Neural progenitor cell (in vitro differentiated cells): ENCODE measurements around the gene FAM110C. TPM values are rescaled to one million over a fixed set of nuclear protein-coding genes. Genes with fewer than 3 reads are reported as not detected.
"Not testable (repeated sequence)": the region's sequence is repeated elsewhere in the genome, so short reads cannot be mapped to it uniquely, and the experiment has no call there.

Experiments used
- DNase-seq: peaks from one replicate; pipeline ENCODE4 v3.0.0-alpha.2; 2016; ENCODE audit warnings: low spot score
- H2AFZ ChIP-seq: fragments of 200-600 bp; sonication (generic); replicated peaks from 2 replicates; pipeline ENCODE4 v1.6.1; 2016; ENCODE audit warnings: antibody characterized with exemption
- H3F3A ChIP-seq: fragments of 200-600 bp; sonication (generic); 2 replicates; pipeline ENCODE4 v1.6.1; 2016; ENCODE audit warnings: antibody characterized with exemption, low read depth
- H3K27ac ChIP-seq: fragments of 200-600 bp; sonication (generic); 2 replicates; pipeline ENCODE4 v1.5.1; 2016; ENCODE audit warnings: mild to moderate bottlenecking
- H3K27me3 ChIP-seq: fragments of 200-600 bp; sonication (generic); 2 replicates; pipeline ENCODE4 v1.6.1; 2016; ENCODE audit warnings: mild to moderate bottlenecking, moderate library complexity
- H3K36me3 ChIP-seq: fragments of 200-600 bp; sonication (generic); 2 replicates; pipeline ENCODE4 v1.5.1; 2016
- H3K4me1 ChIP-seq: fragments of 200-600 bp; sonication (generic); 2 replicates; pipeline ENCODE4 v1.6.1; 2016; ENCODE audit warnings: mixed run types
- H3K4me2 ChIP-seq: fragments of 200-600 bp; sonication (generic); 2 replicates; pipeline ENCODE4 v1.6.1; 2016
- H3K4me3 ChIP-seq: fragments of 200-600 bp; sonication (generic); 2 replicates; pipeline ENCODE4 v1.5.1; 2016
- H3K79me2 ChIP-seq: fragments of 200-600 bp; sonication (generic); 2 replicates; pipeline ENCODE4 v1.6.1; 2016; ENCODE audit warnings: low read depth
- H3K9ac ChIP-seq: fragments of 200-600 bp; sonication (generic); 2 replicates; pipeline ENCODE4 v1.6.1; 2016
- H3K9me3 ChIP-seq: fragments of 200-600 bp; sonication (generic); 2 replicates; pipeline ENCODE4 v1.5.1; 2016; ENCODE audit warnings: low read depth
- H4K20me1 ChIP-seq: fragments of 200-600 bp; sonication (generic); 2 replicates; pipeline ENCODE4 v1.6.1; 2016; ENCODE audit warnings: low read depth
- H3K27ac Mint-ChIP-seq: 3 replicates; pipeline ENCODE4 v1.8.0; 2021; ENCODE audit warnings: mixed read lengths
- H3K27me3 Mint-ChIP-seq: 2 replicates; pipeline ENCODE4 v1.8.0; 2022; ENCODE audit warnings: low read depth, mild to moderate bottlenecking, inconsistent platforms, moderate library complexity, mixed read lengths; ENCODE audit not compliant: insufficient read depth
- H3K36me3 Mint-ChIP-seq: 3 replicates; pipeline ENCODE4 v1.8.0; 2021; ENCODE audit warnings: mixed read lengths
- H3K4me1 Mint-ChIP-seq: 3 replicates; pipeline ENCODE4 v1.8.0; 2021; ENCODE audit warnings: mixed read lengths
- H3K4me3 Mint-ChIP-seq: 3 replicates; pipeline ENCODE4 v1.8.0; 2021; ENCODE audit warnings: mild to moderate bottlenecking, moderate library complexity, mixed read lengths
- H3K9me3 Mint-ChIP-seq: 3 replicates; pipeline ENCODE4 v1.8.0; 2020; ENCODE audit warnings: mixed read lengths
- CTCF ChIP-seq: fragments of 200-600 bp; sonication (generic); IDR thresholded peaks from 2 replicates; pipeline ENCODE4 v1.5.1; 2017; ENCODE audit warnings: antibody characterized with exemption, mild to moderate bottlenecking
- EZH2 ChIP-seq: fragments of 200-600 bp; sonication (generic); IDR thresholded peaks from 2 replicates; pipeline ENCODE4 v1.6.1; 2017; ENCODE audit warnings: antibody characterized with exemption, mild to moderate bottlenecking, moderate library complexity
- EZH2phosphoT487 ChIP-seq: fragments of 200-600 bp; sonication (generic); IDR thresholded peaks from 2 replicates; pipeline ENCODE4 v1.6.1; 2017; ENCODE audit warnings: antibody characterized with exemption
- total RNA-seq: library from RNA; depleted of rRNA; stranded (reverse); fragments of >200 nt; gene quantifications from 2 replicates; pipeline ENCODE4 v1.2.3, GENCODE V29; 2015; ENCODE audit warnings: low replicate concordance

Gene FAM110C
- total RNA-seq, 1 donor from 2014 or later, result 0.65 TPM

DNA sequence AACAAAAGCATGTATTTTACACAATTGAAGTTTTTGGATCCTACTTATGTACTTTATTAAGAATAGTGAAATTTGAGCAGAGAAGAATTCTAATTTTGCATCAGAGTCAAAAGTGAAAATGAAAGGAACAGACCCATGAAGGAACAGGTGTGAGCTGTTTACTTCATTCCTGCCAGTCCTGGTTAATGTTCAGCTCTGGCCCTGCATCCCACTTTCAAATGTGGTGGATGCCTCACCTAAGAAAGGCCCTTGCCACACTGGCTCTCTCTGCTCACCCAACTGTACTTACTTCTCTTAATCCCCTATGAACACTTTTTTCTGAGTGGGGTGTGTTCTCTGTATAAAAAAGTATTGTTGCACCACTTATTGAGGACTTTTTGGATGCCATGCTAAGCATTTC is 22.2 kb downstream of the FAM110C start:
- Histone ChIP-seq H3K4me3 (no peak overlapping the region), H2AFZ (no peak overlapping the region), H3K27me3 (no peaks in the 10 kb centered on the region), H3K9me3 (no peaks in the 10 kb centered on the region), H3K4me1 (no peaks in the 10 kb centered on the region), H4K20me1 (no peaks in the 10 kb centered on the region), H3K79me2 (no peaks in the 10 kb centered on the region), H3K4me2 (no peak overlapping the region), H3K9ac (no peak overlapping the region), H3F3A (no peaks in the 10 kb centered on the region), H3K36me3 (no peaks in the 10 kb centered on the region), H3K27ac (no peak overlapping the region)
- H3K4me3 Mint-ChIP-seq, result no peak overlapping the region
- peaks cover 4% of the 10 kb centered on the region for H3K27me3 Mint-ChIP-seq
- no peak for TF ChIP-seq CTCF
- no peak for TF ChIP-seq EZH2
- TF ChIP-seq EZH2phosphoT487, result no peak
- no peaks in the 10 kb centered on the region for H3K9me3 Mint-ChIP-seq
- H3K4me1 Mint-ChIP-seq, result no peaks in the 10 kb centered on the region
- DNase-seq, result no peak
- H3K36me3 Mint-ChIP-seq, result no peaks in the 10 kb centered on the region
- no peak overlapping the region for H3K27ac Mint-ChIP-seq

GRCh38 chr2:23283-23682 is 23.0 kb downstream of the FAM110C start:
- H3K9ac ChIP-seq, result no peak overlapping the region
- H3K27ac ChIP-seq, result no peak overlapping the region
- Mint-ChIP-seq H3K4me1 (no peaks in the 10 kb centered on the region), H3K36me3 (no peaks in the 10 kb centered on the region), H3K9me3 (no peaks in the 10 kb centered on the region), H3K4me3 (no peak overlapping the region), H3K27ac (no peak overlapping the region), H3K27me3 (peaks cover 4% of the 10 kb centered on the region)
- no peak overlapping the region for H3K4me3 ChIP-seq
- DNase-seq, result no peak
- no peaks in the 10 kb centered on the region for H3K36me3 ChIP-seq
- no peak overlapping the region for H3K4me2 ChIP-seq
- H4K20me1 ChIP-seq, result no peaks in the 10 kb centered on the region
- H3K4me1 ChIP-seq, result no peaks in the 10 kb centered on the region
- H2AFZ ChIP-seq, result no peak overlapping the region
- H3F3A ChIP-seq, result no peaks in the 10 kb centered on the region
- no peak for TF ChIP-seq EZH2phosphoT487
- no peak for TF ChIP-seq EZH2
- no peak for TF ChIP-seq CTCF
- no peaks in the 10 kb centered on the region for H3K27me3 ChIP-seq
- no peaks in the 10 kb centered on the region for H3K79me2 ChIP-seq
- no peaks in the 10 kb centered on the region for H3K9me3 ChIP-seq

DNA sequence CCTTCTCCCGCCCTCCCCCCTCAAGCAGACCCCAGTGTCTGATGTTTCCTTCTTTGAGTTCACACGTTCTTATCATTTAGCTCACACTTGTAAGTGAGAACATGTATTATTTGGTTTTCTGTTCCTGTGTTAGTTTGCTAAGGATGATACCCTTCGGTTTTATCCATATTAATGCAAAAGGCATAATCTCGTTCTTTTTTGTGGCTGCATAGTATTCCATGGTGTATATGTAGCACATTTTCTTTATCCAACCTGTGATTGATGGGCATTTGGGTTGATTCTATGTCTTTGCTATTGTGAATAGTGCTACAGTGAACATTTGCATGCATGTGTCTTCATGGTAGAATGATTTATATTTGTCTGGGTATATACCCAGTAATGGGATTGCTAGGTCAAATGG is 24.1 kb downstream of the FAM110C start:
- not testable (repeated sequence) for H3K4me1 Mint-ChIP-seq, H3K36me3 ChIP-seq, H3K4me2 ChIP-seq, H3K27ac Mint-ChIP-seq, H3K27ac ChIP-seq, H3K79me2 ChIP-seq, H4K20me1 ChIP-seq, H3K9ac ChIP-seq, H3K27me3 ChIP-seq, H3K4me1 ChIP-seq, H3K9me3 Mint-ChIP-seq, H2AFZ ChIP-seq, H3F3A ChIP-seq, H3K27me3 Mint-ChIP-seq, H3K4me3 ChIP-seq, H3K9me3 ChIP-seq, H3K36me3 Mint-ChIP-seq, DNase-seq, H3K4me3 Mint-ChIP-seq

DNA sequence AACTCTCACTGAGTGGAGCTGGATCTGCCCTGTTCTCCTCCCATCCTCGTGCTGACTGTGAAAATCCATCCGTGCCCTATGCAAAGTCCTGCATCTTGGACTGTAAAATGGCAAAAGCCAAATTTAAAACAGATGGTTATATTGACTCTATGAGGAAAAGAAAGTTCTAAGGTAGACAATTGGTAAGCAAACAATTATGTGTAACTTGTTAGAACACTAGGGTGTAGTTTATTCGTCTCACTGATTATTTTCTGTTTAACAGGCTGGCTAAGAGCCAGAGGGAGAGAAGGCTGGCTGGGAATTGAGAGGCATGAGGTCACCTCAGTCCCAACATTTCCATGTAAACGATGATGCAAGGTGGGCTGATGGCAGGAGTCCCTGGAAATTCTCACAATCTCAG is 26.0 kb downstream of the FAM110C start:
- not testable (repeated sequence) for DNase-seq, H3K27me3 ChIP-seq, H3F3A ChIP-seq, H4K20me1 ChIP-seq, H3K79me2 ChIP-seq, H3K36me3 Mint-ChIP-seq, H3K27ac ChIP-seq, H3K9me3 ChIP-seq, H3K36me3 ChIP-seq, H2AFZ ChIP-seq, H3K4me2 ChIP-seq, H3K9me3 Mint-ChIP-seq, H3K27ac Mint-ChIP-seq, H3K4me1 ChIP-seq, H3K4me1 Mint-ChIP-seq, H3K27me3 Mint-ChIP-seq, H3K4me3 ChIP-seq, H3K4me3 Mint-ChIP-seq, H3K9ac ChIP-seq
